GM18870 (cell line): ENCODE measurements around the gene SLC6A18.
"Not testable (repeated sequence)": the region's sequence is repeated elsewhere in the genome, so short reads cannot be mapped to it uniquely, and the experiment has no call there.

Source experiments
- ATAC-seq: cut with Tn5 transposase; IDR thresholded peaks from one replicate; pipeline ENCODE4 v1.9.1; 2021; ENCODE audit warnings: moderate library complexity; ENCODE audit not compliant: unreplicated experiment

Gene SLC6A18

GRCh38 chr5:1251678-1252580, 26.7 kb downstream of the SLC6A18 start:
- no peak for ATAC-seq

- no peak for ATAC-seq
Observed at GRCh38 chr5:1252681-1253080, 27.5 kb downstream of the SLC6A18 start.

- ATAC-seq: no peak
Observed at GRCh38 chr5:1253456-1254105, 28.4 kb downstream of the SLC6A18 start.

GRCh38 chr5:1254196-1254595, 29.0 kb downstream of the SLC6A18 start:
- no peak for ATAC-seq

- ATAC-seq: no peak
Observed at GRCh38 chr5:1255081-1255561, 29.9 kb downstream of the SLC6A18 start.

- ATAC-seq: no peak
Observed at GRCh38 chr5:1256776-1257175, 31.6 kb downstream of the SLC6A18 start.

- ATAC-seq: no peak
Observed at GRCh38 chr5:1257363-1257762, 32.2 kb downstream of the SLC6A18 start.

GRCh38 chr5:1257841-1258240, 32.7 kb downstream of the SLC6A18 start:
- no peak for ATAC-seq

- ATAC-seq: no peak
Observed at GRCh38 chr5:1259806-1260480, 34.8 kb downstream of the SLC6A18 start.

- no peak for ATAC-seq
Observed at GRCh38 chr5:1261643-1262042, 36.5 kb downstream of the SLC6A18 start.

GRCh38 chr5:1262381-1262780, 37.2 kb downstream of the SLC6A18 start:
- ATAC-seq: no peak

- ATAC-seq: no peak
Observed at GRCh38 chr5:1264211-1264610, 39.0 kb downstream of the SLC6A18 start.

GRCh38 chr5:1265026-1265425, 39.8 kb downstream of the SLC6A18 start:
- no peak for ATAC-seq

GRCh38 chr5:1265461-1266455, 40.6 kb downstream of the SLC6A18 start:
- ATAC-seq: no peak

- no peak for ATAC-seq
Observed at GRCh38 chr5:1266791-1267190, 41.6 kb downstream of the SLC6A18 start.

GRCh38 chr5:1267464-1267863, 42.3 kb downstream of the SLC6A18 start:
- ATAC-seq: not testable (repeated sequence)

- no peak for ATAC-seq
Observed at GRCh38 chr5:1268056-1268455, 42.9 kb downstream of the SLC6A18 start.

GRCh38 chr5:1268666-1269065, 43.5 kb downstream of the SLC6A18 start:
- no peak for ATAC-seq

GRCh38 chr5:1270426-1270825, 45.2 kb downstream of the SLC6A18 start:
- no peak for ATAC-seq
